HG02763 (cell line): ENCODE data around the gene KTN1.

ENCODE experiments used
- ATAC-seq: cut with Tn5 transposase; IDR thresholded peaks from one replicate; pipeline ENCODE4 v1.9.1; 2021; ENCODE audit warnings: mild to moderate bottlenecking, moderate library complexity; ENCODE audit not compliant: unreplicated experiment

KTN1 gene

GRCh38 chr14:55609681-55610080 lies 29.7 kb downstream of the KTN1 start:
- no peak for ATAC-seq

GRCh38 chr14:55610713-55611370 lies 30.8 kb downstream of the KTN1 start:
- no peak for ATAC-seq

GRCh38 chr14:55611859-55612258 lies 31.9 kb downstream of the KTN1 start:
- no peak for ATAC-seq

- ATAC-seq, result no peak
Measured at GRCh38 chr14:55614304-55614703, 34.3 kb downstream of the KTN1 start.

GRCh38 chr14:55620277-55620676 lies 40.3 kb downstream of the KTN1 start:
- ATAC-seq, result no peak

- ATAC-seq, result no peak
Measured at GRCh38 chr14:55620981-55621380, 41.0 kb downstream of the KTN1 start.

GRCh38 chr14:55621391-55621790 lies 41.4 kb downstream of the KTN1 start:
- ATAC-seq, result no peak

GRCh38 chr14:55624913-55625312 lies 44.9 kb downstream of the KTN1 start:
- ATAC-seq, result no peak

- no peak for ATAC-seq
Measured at GRCh38 chr14:55625481-55625880, 45.5 kb downstream of the KTN1 start.

GRCh38 chr14:55626131-55626530 lies 46.1 kb downstream of the KTN1 start:
- ATAC-seq, result no peak

GRCh38 chr14:55628426-55628825 lies 48.4 kb downstream of the KTN1 start:
- no peak for ATAC-seq

- no peak for ATAC-seq
Measured at GRCh38 chr14:55638665-55639064, 58.7 kb downstream of the KTN1 start.

GRCh38 chr14:55641290-55641689 lies 61.3 kb downstream of the KTN1 start:
- ATAC-seq, result no peak

- ATAC-seq, result no peak
Measured at GRCh38 chr14:55641954-55642353, 61.9 kb downstream of the KTN1 start.

GRCh38 chr14:55645145-55645544 lies 65.1 kb downstream of the KTN1 start:
- ATAC-seq, result no peak

GRCh38 chr14:55645845-55646832 lies 66.1 kb downstream of the KTN1 start:
- no peak for ATAC-seq

- ATAC-seq, result no peak
Measured at GRCh38 chr14:55650992-55651391, 71.0 kb downstream of the KTN1 start.

- no peak for ATAC-seq
Measured at GRCh38 chr14:55654243-55654642, 74.2 kb downstream of the KTN1 start.

GRCh38 chr14:55661029-55661428 lies 81.0 kb downstream of the KTN1 start:
- ATAC-seq, result no peak

GRCh38 chr14:55662752-55663151 lies 82.7 kb downstream of the KTN1 start:
- no peak for ATAC-seq

GRCh38 chr14:55665067-55665675 lies 85.2 kb downstream of the KTN1 start:
- ATAC-seq, result peak; percentile 44

- no peak for ATAC-seq
Measured at GRCh38 chr14:55667801-55668200, 87.8 kb downstream of the KTN1 start.
